Fibroblast of the aortic adventitia (primary cell): ENCODE results near the gene CLRN1. TPM values are rescaled to one million over a fixed set of nuclear protein-coding genes. Genes with fewer than 3 reads are reported as not detected.

Experiments used
- DNase-seq: peaks from one replicate; pipeline ENCODE4 v3.0.0-alpha.2; 2010; ENCODE audit warnings: low read depth
- H3K4me3 ChIP-seq: 2 replicates; pipeline ENCODE4 v1.5.1; 2011; ENCODE audit warnings: low read depth, mild to moderate bottlenecking, control low read depth, low read length, moderate library complexity
- CTCF ChIP-seq: IDR thresholded peaks from 2 replicates; pipeline ENCODE4 v1.5.1; 2011; ENCODE audit warnings: mild to moderate bottlenecking, low read length, control low read depth, inconsistent platforms; ENCODE audit not compliant: insufficient read depth
- total RNA-seq: library from RNA; depleted of rRNA; stranded (reverse); fragments of >200 nt; gene quantifications from 2 replicates; pipeline ENCODE4 v1.2.3, GENCODE V29; 2012; ENCODE audit warnings: low replicate concordance

Gene CLRN1
- total RNA-seq, 1 donor: not detected

GRCh38 chr3:150965436-150965835 lies 7.1 kb downstream of the CLRN1 start:
- TF ChIP-seq CTCF: no peak
- no peak overlapping the region for H3K4me3 ChIP-seq

GRCh38 chr3:150961949-150962348 lies 10.6 kb downstream of the CLRN1 start:
- no peak for TF ChIP-seq CTCF
- DNase-seq: no peak
- H3K4me3 ChIP-seq: no peak overlapping the region

More at GRCh38 chr3:150965436-150965835, 7.1 kb downstream of the CLRN1 start:
- DNase-seq: no peak

- no peak for TF ChIP-seq CTCF
- H3K4me3 ChIP-seq: no peak overlapping the region
- DNase-seq: no peak
These were observed 11.5 kb downstream of the CLRN1 start for GRCh38 chr3:150960708-150961684.

DNA sequence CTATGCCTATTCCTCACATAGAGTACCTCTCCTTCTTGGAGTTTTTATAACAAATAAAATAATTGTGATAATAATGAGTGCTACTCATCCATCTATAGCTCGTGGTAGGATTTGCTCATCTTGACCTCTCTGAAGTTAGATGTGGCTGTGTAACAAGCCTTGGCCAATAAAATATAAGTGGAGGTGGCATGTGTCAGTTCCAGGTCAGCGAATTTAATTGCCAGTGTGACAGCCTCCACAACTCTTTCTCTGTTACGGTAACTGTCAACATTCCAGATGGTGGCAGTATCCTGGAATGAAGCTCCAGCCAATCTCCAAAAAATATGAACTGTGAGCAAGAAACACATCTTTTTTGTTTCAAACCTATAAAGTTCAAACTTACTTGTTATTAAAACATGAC lies 13.8 kb downstream of the CLRN1 start:
- DNase-seq: no peak
- no peak overlapping the region for H3K4me3 ChIP-seq
- no peak for TF ChIP-seq CTCF

GRCh38 chr3:150956376-150956775 lies 16.2 kb downstream of the CLRN1 start:
- H3K4me3 ChIP-seq: no peak overlapping the region
- no peak for TF ChIP-seq CTCF
- peak; percentile 44 for DNase-seq

GRCh38 chr3:150951923-150952322 lies 20.6 kb downstream of the CLRN1 start:
- TF ChIP-seq CTCF: no peak
- H3K4me3 ChIP-seq: no peak overlapping the region
- no peak for DNase-seq
